Transverse colon (tissue), 4 donors: ENCODE measurements around the gene OR1N1. TPM values are rescaled to one million over a fixed set of nuclear protein-coding genes. Genes with fewer than 3 reads are reported as not detected.

Experiments
- DNase-seq: peaks from one replicate; pipeline ENCODE4 v3.0.0-alpha.2; 2019
- H3K27ac ChIP-seq, 4 donors: fragments of 200-600 bp; sonication (generic); 2 replicates each; pipeline ENCODE4 v1.5.1; 2016 to 2018; ENCODE audit warnings: inconsistent platforms in 4 of 4
- H3K27me3 ChIP-seq: fragments of 200-600 bp; sonication (generic); 2 replicates; pipeline ENCODE4 v1.5.1; 2017; ENCODE audit warnings: inconsistent platforms
- H3K36me3 ChIP-seq, 4 donors: fragments of 200-600 bp; sonication (generic); 2 replicates each; pipeline ENCODE4 v1.5.1; 2017 to 2019; ENCODE audit warnings: inconsistent platforms in 4 of 4
- H3K4me1 ChIP-seq, 4 donors: fragments of 200-600 bp; sonication (generic); 2 replicates each; pipeline ENCODE4 v1.5.1; 2017 to 2020; ENCODE audit warnings: inconsistent platforms in 4 of 4
- H3K4me3 ChIP-seq, 4 donors: fragments of 200-600 bp; sonication (generic); 1 replicate in 1 of 4; 2 replicates in 3 of 4; pipeline versions ENCODE4 v1.5.1 to v1.6.1; 2017 to 2019; ENCODE audit warnings: inconsistent platforms in 4 of 4
- H3K9me3 ChIP-seq, 2 donors: fragments of 200-600 bp; sonication (generic); 2 replicates each; pipeline ENCODE4 v1.5.1; 2017 to 2019; ENCODE audit warnings: inconsistent platforms in 2 of 2
- EP300 ChIP-seq: sonication (generic); formaldehyde crosslinking; IDR thresholded peaks from one replicate; pipeline ENCODE4 v1.6.1; 2017; ENCODE audit warnings: antibody characterized with exemption, low read depth
- POLR2A ChIP-seq: fragments of 450-650 bp; IDR thresholded peaks from one replicate; pipeline ENCODE4 v1.6.1; 2016; ENCODE audit warnings: antibody characterized with exemption, mild to moderate bottlenecking, moderate library complexity
- POLR2AphosphoS5 ChIP-seq, 3 donors: sonication (generic); formaldehyde crosslinking; IDR thresholded peaks; one replicate each; pipeline ENCODE4 v1.6.1; 2016; ENCODE audit warnings: antibody characterized with exemption in 3 of 3
- WGBS, 2 donors: methylation state at CpG; one replicate each; pipeline ENCODE4 v1.1.5; 2018; ENCODE audit warnings: low coverage in 1 of 2; 5-methylcytosine and 5-hydroxymethylcytosine counted together
- in situ Hi-C, 4 donors: fragments of 200-750 bp; cut with MboI; loops; one replicate each; pipeline versions ENCODE4 v1.15.0 to v1.15.1; 2017; ENCODE audit warnings: low sequenced_read_pairs in 3 of 4, low pct_ligation_motif_present in 1 of 4, low pct_unique_long_range_greater_than_20kb in 1 of 4
- intact Hi-C: fragments of 100-400 bp; cut with DNase I; formaldehyde crosslinking; loops from one replicate; pipeline ENCODE4 v1.15.1; 2023; ENCODE audit warnings: low total_unique reads
- total RNA-seq, 4 donors: library from RNA; depleted of rRNA; stranded (reverse); fragments of >200 nt; gene quantifications; one replicate each; pipeline ENCODE4 v1.1.0, GENCODE V29; 2016
- TF ChIP-seq, protein P1 (sequence below), 5 experiments: fragments of 200-600 bp in 3 of 5; fragments of 450-650 bp in 2 of 5; sonication (generic) in 3 of 5; IDR thresholded peaks; 1 replicate in 2 of 5; 2 replicates in 3 of 5; pipeline ENCODE4 v1.5.1; 2016 to 2017; ENCODE audit warnings: antibody characterized with exemption in 5 of 5, inconsistent platforms in 3 of 5, mild to moderate bottlenecking in 2 of 5, moderate library complexity in 1 of 5

Gene OR1N1
- total RNA-seq, 4 donors from 2014 or later = not detected

DNA sequence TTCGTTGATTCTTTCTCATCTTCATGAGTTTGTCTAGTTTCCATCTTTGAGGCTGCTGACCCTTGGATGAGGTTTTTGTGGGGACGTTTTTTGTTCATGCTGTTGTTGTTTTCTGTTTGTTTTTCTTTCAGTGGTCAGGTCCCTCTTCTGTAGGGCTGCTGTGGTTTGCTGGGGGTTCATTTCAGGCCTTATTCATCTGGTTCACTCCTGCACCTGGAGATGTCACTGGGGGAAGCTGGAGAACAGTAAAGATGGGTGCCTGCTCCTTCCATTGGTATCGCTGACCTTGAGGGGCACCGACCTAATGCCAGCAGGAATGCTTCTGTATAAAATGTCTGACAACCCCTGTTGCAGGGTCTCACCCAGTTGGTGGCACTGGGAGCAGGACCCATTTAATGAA is 34.4 kb upstream of the OR1N1 start:
- Histone ChIP-seq H3K27me3 (no peaks in the 10 kb centered on the region), H3K4me1 (no peaks in the 10 kb centered on the region), H3K27ac (no peak overlapping the region), H3K4me3 (no peak overlapping the region), H3K36me3 (no peaks in the 10 kb centered on the region), H3K9me3 (no peaks in the 10 kb centered on the region)
- TF ChIP-seq POLR2AphosphoS5 (IDR thresholded peaks at IDR 0.05) = no peak
- TF ChIP-seq, protein P1, sequence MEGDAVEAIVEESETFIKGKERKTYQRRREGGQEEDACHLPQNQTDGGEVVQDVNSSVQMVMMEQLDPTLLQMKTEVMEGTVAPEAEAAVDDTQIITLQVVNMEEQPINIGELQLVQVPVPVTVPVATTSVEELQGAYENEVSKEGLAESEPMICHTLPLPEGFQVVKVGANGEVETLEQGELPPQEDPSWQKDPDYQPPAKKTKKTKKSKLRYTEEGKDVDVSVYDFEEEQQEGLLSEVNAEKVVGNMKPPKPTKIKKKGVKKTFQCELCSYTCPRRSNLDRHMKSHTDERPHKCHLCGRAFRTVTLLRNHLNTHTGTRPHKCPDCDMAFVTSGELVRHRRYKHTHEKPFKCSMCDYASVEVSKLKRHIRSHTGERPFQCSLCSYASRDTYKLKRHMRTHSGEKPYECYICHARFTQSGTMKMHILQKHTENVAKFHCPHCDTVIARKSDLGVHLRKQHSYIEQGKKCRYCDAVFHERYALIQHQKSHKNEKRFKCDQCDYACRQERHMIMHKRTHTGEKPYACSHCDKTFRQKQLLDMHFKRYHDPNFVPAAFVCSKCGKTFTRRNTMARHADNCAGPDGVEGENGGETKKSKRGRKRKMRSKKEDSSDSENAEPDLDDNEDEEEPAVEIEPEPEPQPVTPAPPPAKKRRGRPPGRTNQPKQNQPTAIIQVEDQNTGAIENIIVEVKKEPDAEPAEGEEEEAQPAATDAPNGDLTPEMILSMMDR (IDR thresholded peaks at IDR 0.05) = no peak
- TF ChIP-seq EP300 = no peak
- no peak for TF ChIP-seq POLR2A
- intact Hi-C loops (no loop called here), in situ Hi-C loops (no loop called here)
- WGBS, 2 donors = 25 to 69% methylated on average over 2 to 4 of the region's 4 CpGs
- no peak for DNase-seq

- no peaks in the 10 kb centered on the region for H3K4me1 ChIP-seq
- DNase-seq = no peak
- in situ Hi-C loops = no loop called here
- H3K27ac ChIP-seq = no peak within 1 kb of the TSS
- no peaks in the 10 kb centered on the region for H3K9me3 ChIP-seq
- intact Hi-C loops = no loop called here
- H3K4me3 ChIP-seq = no peak within 1 kb of the TSS
- TF ChIP-seq, protein P1 (IDR thresholded peaks at IDR 0.05) = no peak
- no peak for TF ChIP-seq POLR2A
- no peak for TF ChIP-seq EP300
- no peak for TF ChIP-seq POLR2AphosphoS5 (IDR thresholded peaks at IDR 0.05)
- 67 to 85% methylated on average over 2 of the region's 2 CpGs for WGBS, 2 donors
- H3K36me3 ChIP-seq = no peaks in the 10 kb centered on the region
- H3K27me3 ChIP-seq = no peaks in the 10 kb centered on the region
These were observed 25.7 kb upstream of the OR1N1 start, which contains the start of gene OR1N2 for GRCh38 chr9:122552812-122553211. TSS of gene OR1N2 (plus strand) at chr9:122553112. CDS start at chr9:122553212, 100 bp downstream.

GRCh38 chr9:122551371-122551770 is 24.3 kb upstream of the OR1N1 start:
- intact Hi-C loops = no loop called here
- Histone ChIP-seq H3K27me3 (no peaks in the 10 kb centered on the region), H3K4me1 (no peaks in the 10 kb centered on the region), H3K4me3 (no peak overlapping the region), H3K9me3 (no peaks in the 10 kb centered on the region), H3K27ac (no peak overlapping the region), H3K36me3 (no peaks in the 10 kb centered on the region)
- in situ Hi-C loops = no loop called here
- no peak for DNase-seq
- WGBS, 2 donors = 66 to 100% methylated on average over 1 to 5 of the region's 5 CpGs
- TF ChIP-seq, protein P1 (IDR thresholded peaks at IDR 0.05) = no peak
- no peak for TF ChIP-seq EP300
- no peak for TF ChIP-seq POLR2AphosphoS5 (IDR thresholded peaks at IDR 0.05)
- TF ChIP-seq POLR2A = no peak

- Histone ChIP-seq H3K36me3 (no peaks in the 10 kb centered on the region), H3K9me3 (no peaks in the 10 kb centered on the region), H3K27me3 (no peaks in the 10 kb centered on the region), H3K27ac (no peak overlapping the region), H3K4me3 (no peak overlapping the region), H3K4me1 (no peaks in the 10 kb centered on the region)
- intact Hi-C loops = no loop called here
- DNase-seq = no peak
- 52 to 69% methylated on average over 5 to 8 of the region's 8 CpGs for WGBS, 2 donors
- TF ChIP-seq, protein P1 (IDR thresholded peaks at IDR 0.05) = no peak
- TF ChIP-seq POLR2AphosphoS5 (IDR thresholded peaks at IDR 0.05) = no peak
- no peak for TF ChIP-seq POLR2A
- no peak for TF ChIP-seq EP300
- in situ Hi-C loops = loop anchor here in 1 of 4 donors (25.0 kb wide), 1 partner anchor 91 kb away; no protein-coding TSS in a partner anchor
These were observed 19.1 kb upstream of the OR1N1 start for GRCh38 chr9:122546196-122546595.
